ENCODE results near the gene ELN.

The ELN gene

GRCh38 chr7:74061840-74062539 is 34.0 kb downstream of the ELN start:
- peak; percentile 95 for DNase-seq (ENCODE audit: low read depth)

- no peak for DNase-seq (ENCODE audit: low read depth)
Measured at GRCh38 chr7:74063223-74063641, 35.3 kb downstream of the ELN start.

DNA sequence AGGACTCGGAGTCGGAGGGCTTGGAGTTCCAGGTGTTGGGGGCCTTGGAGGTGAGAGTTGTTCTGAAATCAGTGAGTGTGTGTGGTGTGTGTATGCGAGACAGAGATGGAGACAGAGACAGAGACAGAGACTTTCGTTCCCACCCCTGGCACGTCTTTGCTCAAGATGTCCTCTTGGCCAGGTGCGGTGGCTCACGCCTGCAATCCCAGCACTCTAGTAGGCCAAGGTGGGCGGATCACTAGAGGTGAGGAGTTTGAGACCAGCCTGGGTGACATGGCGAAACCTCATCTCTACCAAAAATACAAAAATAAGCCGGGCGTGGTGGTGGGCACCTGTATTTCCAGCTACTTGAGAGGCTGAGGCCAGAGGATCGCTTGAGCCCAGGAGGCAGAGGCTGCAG is 35.7 kb downstream of the ELN start:
- no peak for DNase-seq (ENCODE audit: low read depth)

GRCh38 chr7:74064696-74065095 is 36.7 kb downstream of the ELN start:
- DNase-seq (ENCODE audit: low read depth) = no peak

GRCh38 chr7:74066626-74067025 is 38.7 kb downstream of the ELN start:
- no peak for DNase-seq (ENCODE audit: low read depth)

DNA sequence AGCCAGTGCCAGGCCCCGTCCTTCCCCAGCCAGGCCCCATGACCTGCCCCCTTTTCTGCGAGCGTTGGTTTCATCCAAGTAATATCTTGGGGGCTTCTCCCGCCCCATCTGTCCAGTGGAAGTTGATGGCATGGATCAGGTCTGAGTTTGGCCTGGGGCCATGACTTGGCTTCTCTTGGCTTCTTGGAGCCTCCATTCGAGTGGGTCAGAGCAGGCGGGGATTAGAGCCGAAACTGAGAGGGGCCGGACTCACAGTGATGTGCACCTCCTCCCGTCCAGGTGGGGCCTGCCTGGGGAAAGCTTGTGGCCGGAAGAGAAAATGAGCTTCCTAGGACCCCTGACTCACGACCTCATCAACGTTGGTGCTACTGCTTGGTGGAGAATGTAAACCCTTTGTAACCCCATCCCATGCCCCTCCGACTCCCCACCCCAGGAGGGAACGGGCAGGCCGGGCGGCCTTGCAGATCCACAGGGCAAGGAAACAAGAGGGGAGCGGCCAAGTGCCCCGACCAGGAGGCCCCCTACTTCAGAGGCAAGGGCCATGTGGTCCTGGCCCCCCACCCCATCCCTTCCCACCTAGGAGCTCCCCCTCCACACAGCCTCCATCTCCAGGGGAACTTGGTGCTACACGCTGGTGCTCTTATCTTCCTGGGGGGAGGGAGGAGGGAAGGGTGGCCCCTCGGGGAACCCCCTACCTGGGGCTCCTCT is 40.6 kb downstream of the ELN start:
- no peak for DNase-seq (ENCODE audit: low read depth)

- no peak for DNase-seq (ENCODE audit: low read depth)
Measured at GRCh38 chr7:74069086-74069541, 41.1 kb downstream of the ELN start.

DNA sequence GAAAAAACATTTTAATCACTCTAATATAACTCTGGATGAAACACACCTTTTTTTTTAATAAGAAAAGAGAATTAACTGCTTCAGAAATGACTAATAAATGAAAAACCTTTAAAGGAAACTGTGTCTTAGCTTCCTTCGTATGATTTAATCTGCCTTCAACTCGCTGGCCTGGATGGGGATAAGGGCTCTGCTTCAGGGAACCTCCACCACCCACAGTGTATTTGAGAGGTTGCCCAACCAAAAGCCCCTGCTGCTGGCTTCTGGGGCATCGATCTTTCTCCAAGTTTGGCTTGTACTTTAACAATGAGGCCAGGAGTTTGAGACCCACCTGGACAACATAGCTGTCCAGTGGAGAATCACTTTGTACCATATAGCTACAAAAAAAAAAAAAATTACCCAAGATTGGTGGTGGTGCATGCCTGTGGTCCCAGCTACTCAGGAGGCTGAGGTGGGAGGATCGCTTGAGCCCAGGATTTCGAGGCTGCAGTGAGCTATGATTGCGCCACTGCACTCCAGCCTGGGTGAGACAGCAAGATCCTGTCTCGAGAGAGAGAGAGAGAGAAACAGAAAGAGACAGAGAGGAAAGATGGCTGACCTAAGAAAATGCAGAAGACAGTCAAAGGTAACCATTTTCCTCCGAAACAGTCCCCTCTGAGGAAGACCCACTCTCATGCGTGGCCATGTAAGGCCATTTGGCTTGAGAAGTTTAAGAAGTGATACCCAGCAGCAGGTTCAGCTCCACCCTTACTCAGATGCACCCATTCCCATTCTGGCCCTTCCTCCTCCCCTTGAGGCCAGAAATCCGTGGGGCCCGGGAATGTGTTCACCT is 42.0 kb downstream of the ELN start:
- DNase-seq (ENCODE audit: low read depth) = no peak

DNA sequence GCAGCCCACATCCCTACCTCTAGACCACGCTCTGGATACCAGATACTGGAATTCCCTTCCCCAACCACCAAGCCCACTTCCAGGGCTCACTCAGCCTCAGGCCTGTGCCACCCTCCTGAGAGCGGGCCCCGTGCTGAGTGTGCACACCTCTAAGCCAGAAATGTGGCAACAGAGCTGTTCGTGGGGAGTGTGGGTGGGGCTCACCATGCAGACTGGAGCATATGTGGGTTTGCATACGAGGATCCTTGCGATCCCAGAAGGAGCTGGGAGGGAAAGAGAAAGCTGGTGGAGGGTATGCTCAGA is 42.6 kb downstream of the ELN start:
- no peak for DNase-seq (ENCODE audit: low read depth)

DNA sequence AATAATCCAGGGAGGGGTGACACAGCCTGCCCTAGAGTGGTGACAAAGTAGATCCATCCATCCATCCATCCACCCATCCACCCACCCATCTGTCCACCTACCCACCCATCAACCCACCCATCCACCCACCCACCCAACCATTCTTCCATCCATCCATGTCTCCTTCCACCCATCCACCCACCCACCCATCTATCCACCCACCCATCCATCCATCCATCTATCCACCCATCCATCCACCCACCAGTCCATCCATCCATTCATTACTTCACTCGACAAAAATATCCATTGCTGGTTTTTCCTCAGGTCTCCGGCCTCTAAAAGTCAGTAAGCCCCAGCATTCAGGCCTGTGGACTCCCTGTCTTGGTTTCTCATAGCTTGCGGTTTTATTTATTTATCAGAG is 43.1 kb downstream of the ELN start:
- DNase-seq (ENCODE audit: low read depth) = no peak

- DNase-seq (ENCODE audit: low read depth) = no peak
Measured at GRCh38 chr7:74074770-74075169, 46.8 kb downstream of the ELN start.

DNA sequence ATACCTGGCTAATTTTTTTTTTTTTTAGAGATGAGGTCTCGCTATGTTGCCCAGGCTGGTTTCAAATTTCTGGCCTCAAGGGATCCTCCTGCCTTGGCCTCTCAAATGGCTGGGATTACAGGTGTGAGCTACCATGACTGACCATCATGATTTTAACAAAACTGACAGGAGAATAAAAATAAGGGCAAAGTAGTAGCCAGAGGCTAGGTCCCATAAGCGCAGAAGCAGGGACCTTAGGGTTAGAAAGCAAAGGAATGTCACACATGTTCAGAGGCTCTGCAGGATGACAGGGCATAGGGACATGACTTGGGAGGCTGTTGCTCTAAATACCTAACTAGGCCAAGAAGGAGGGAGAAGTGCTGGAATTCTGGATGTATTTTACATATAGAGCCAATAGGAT is 50.5 kb downstream of the ELN start:
- no peak for DNase-seq (ENCODE audit: low read depth)

- no peak for DNase-seq (ENCODE audit: low read depth)
Measured at GRCh38 chr7:74082770-74083116, 54.8 kb downstream of the ELN start.

DNA sequence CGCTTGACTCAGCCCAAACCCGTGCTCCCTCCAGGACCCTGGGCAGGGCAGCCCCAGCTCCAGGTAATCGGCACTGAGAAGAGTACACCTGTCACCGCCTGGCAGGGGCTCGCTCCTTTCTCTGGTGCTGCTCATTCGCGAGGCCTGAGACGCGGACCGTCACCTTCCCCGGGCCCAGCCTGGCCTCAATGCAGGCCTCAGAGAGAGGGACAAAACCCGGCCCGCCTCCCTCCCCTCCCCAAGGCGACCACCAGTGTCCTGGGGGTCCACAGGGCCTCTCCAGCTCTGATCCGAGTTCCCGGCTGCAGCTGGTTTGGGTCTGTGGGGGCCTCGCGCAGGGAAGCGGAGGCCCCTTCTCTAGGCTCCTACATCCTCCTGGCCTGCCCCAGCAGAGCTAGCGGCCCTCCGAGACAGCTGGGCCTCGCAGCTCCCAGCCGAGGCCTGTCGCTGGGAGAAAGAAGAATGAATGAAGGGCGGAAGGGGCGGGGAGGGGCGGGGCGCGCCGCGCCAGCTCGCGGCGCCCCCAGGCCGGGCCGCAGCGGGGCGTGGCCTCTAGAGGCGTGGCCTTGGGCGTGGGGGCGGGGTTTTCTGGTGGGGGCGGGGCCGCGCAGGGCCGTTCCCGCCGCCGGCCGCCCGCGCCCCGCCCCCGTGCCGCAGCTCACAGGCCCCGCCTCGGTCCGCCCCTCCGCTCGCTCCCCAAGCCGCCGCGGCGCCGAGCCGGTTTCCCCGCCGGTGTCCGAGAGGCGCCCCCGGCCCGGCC is 55.3 kb downstream of the ELN start, which contains the start of gene LIMK1:
Gene LIMK1 (plus strand): TSS at position 688 of the 760 bp plus-strand sequence. CDS start 187 bp downstream, outside the sequence.
- peak; percentile 69 for DNase-seq (ENCODE audit: low read depth)

- DNase-seq (ENCODE audit: low read depth) = peak; percentile 62
Measured at GRCh38 chr7:74083928-74084721, 56.2 kb downstream of the ELN start.

DNA sequence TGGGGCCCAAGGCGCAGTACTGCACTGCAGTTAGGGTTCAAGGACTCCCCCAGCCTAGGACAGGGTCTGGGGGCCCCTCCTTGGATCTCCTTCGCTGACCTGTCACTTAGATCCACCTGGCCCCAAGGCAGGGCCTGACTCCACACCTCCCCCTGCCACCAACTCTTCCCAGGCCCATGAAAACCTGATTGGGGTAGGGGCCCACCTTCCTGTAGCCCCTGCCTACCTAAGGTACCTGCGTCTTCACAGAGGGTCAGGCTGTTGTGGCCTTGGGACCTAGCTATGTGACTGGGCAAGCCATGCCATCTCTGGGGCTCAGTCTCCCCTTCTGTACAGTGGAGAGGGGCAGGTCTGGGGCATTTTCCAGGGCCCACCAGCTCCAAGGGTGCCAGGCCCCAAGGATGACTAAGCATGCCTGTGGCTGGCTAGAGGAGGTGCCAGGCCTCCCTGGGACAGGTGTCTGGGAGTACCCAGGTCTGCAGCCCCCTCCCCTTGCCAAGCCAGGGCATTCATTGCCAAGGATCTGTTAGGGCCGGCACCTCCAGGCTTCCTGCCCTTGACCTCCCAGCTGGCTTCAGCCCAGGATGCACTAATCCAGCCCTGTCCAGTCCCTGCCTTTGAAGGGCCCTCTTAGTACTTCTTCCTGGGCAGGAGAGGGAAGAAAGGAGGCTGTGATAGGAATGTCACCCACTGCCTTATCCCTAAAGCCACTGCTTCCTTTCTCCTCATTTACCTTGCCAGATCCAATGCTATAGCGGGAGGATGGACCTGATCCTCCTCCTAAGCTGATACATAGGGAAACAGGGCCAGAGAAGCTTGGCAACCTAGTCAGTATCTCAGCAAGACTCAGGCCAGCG is 57.0 kb downstream of the ELN start:
- no peak for DNase-seq (ENCODE audit: low read depth)

- no peak for DNase-seq (ENCODE audit: low read depth)
Measured at GRCh38 chr7:74087791-74088453, 59.9 kb downstream of the ELN start.

- no peak for DNase-seq (ENCODE audit: low read depth)
Measured at GRCh38 chr7:74092321-74092963, 64.5 kb downstream of the ELN start.

- peak; percentile 37 for DNase-seq (ENCODE audit: low read depth)
Measured at GRCh38 chr7:74092964-74093471, 65.0 kb downstream of the ELN start.

Data from iris pigment epithelial cell (primary cell).